ENCODE measurements around the gene TUB. TPM values are rescaled to one million over a fixed set of nuclear protein-coding genes. Genes with fewer than 3 reads are reported as not detected.
A peak's percentile ranks its signal among the peaks of the same experiment; 100 is the strongest.

The TUB gene
- total RNA-seq, 2 donors from 2014 or later = 2.9 to 8.6 TPM

DNA sequence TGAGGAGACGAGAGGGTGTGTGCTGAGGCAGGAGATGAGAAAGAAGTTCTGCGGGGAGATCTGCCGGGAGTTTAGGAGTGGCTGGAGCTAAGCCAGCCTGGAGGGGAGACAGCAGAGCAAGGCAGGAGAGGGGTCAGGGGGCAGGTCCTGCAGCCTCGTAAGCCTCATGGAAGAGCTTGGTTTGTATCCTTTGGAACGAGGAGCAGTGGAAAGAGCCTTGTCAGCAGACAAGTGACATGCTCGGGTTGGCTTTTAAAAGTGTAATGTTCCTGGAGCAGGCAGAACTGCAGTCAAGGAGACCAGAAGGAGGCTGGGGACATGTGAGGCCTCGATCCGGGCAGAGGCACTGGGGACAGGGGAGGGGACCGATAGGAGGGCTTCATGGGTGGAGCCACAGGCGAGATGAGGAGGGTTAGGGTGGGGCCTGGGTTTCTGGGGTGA lies 21.4 kb upstream of the TUB start:
- no peak for TF ChIP-seq CTCF (IDR thresholded peaks at IDR 0.05)
- no peak for TF ChIP-seq POLR2A (IDR thresholded peaks at IDR 0.05)
- Histone ChIP-seq H3K27me3 (no peaks in the 10 kb centered on the region), H3K9me3 (no peaks in the 10 kb centered on the region), H3K36me3 (replicated peaks in 1 of 2; ENCODE audit: insufficient read depth in 1 of 2, low read depth in 2 of 2) (no peaks in the 10 kb centered on the region), H3K4me3 (no peak overlapping the region), H3K27ac (no peak overlapping the region), H3K4me1 (no peaks in the 10 kb centered on the region)
- no peak for DNase-seq
- intact Hi-C loops (cut with DNase I) = no loop called here
- 40 to 58% methylated on average over 10 of the region's 10 CpGs for WGBS, 2 donors
- no peak for ATAC-seq

DNA sequence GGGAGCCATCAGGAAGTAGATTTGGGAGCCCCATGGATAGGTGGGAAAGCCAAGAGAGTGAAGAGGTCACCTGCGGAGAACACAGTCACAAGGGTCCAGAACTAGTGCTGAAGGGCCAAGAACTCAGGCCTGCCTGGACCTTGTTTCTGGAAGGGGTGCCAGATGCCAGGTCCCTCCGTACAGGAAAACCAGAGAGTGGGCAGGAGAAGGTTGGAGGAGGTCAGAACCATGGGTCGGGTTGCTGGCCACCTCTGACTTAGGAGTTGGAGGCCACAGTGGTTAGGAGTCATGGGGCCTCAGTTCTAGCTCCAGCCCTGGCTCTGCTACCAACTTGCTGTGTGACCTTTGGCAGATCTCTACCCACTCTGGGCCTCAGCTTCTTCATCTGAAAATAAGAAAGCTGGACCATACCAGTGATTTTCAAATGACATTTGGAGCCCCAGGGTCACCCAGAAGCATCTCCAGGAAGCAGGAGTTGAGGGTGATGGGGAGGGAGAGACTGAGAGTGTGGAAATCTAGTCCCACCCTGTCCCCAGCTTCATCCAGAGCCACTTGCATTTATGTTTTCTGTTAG lies 20.8 kb upstream of the TUB start:
- 72 to 77% methylated on average over 2 to 3 of the region's 3 CpGs for WGBS, 2 donors
- TF ChIP-seq POLR2A (IDR thresholded peaks at IDR 0.05) (no peak), CTCF (IDR thresholded peaks at IDR 0.05) (no peak)
- Histone ChIP-seq H3K27ac (no peak overlapping the region), H3K36me3 (replicated peaks in 1 of 2; ENCODE audit: insufficient read depth in 1 of 2, low read depth in 2 of 2) (no peaks in the 10 kb centered on the region), H3K4me3 (no peak overlapping the region), H3K4me1 (no peaks in the 10 kb centered on the region), H3K9me3 (no peaks in the 10 kb centered on the region), H3K27me3 (no peaks in the 10 kb centered on the region)
- ATAC-seq (no peak), DNase-seq (no peak)
- intact Hi-C loops (cut with DNase I) = no loop called here

DNA sequence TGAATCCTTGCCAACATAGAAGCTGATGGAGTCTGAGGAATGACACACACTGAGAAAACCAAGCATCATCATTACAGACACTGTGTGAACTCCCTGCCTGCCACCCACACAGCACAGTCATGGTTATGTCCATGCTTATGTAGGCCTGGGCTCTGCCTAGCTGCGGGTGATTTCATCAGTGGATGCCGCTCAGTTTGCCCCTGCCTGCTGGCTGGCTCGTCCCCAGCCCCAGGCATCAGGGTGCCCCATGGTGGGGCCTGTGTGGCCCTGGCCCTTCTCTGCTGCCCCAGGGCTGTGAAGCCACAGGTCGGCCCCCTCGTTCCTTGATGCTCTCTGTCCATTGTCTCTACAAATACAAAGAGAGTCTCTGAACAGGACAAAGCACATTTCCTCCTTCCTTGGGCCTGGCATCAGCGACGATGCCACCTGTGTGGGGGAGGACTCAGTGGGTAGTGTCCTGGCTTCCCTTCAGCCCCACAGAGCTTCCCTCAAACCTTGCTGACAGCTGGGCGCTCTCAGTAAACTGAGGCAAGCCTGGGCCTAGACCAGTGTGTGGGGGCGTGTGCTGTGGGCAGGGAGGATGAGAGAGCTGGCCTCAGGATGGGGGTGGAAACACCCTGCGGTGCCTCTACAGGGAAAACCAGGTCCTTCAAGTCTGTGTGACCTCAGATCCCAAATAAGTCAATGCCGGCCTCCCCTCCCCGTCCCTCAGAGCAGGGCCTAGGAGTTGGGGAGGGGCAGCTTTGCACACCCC lies 20.0 kb upstream of the TUB start:
- H3K4me1 ChIP-seq = no peaks in the 10 kb centered on the region
- no peaks in the 10 kb centered on the region for H3K9me3 ChIP-seq
- WGBS, 2 donors = 85% methylated on average over 12 of the region's 12 CpGs
- TF ChIP-seq POLR2A (IDR thresholded peaks at IDR 0.05) (no peak), CTCF (IDR thresholded peaks at IDR 0.05) (no peak)
- DNase-seq = peak in 1 of 4 donors; percentile 24
- H3K4me3 ChIP-seq = no peak overlapping the region
- peak; percentile 26 for ATAC-seq
- intact Hi-C loops (cut with DNase I) = no loop called here
- H3K27ac ChIP-seq = no peak overlapping the region
- H3K36me3 ChIP-seq (replicated peaks in 1 of 2; ENCODE audit: insufficient read depth in 1 of 2, low read depth in 2 of 2) = no peaks in the 10 kb centered on the region
- H3K27me3 ChIP-seq = no peaks in the 10 kb centered on the region

DNA sequence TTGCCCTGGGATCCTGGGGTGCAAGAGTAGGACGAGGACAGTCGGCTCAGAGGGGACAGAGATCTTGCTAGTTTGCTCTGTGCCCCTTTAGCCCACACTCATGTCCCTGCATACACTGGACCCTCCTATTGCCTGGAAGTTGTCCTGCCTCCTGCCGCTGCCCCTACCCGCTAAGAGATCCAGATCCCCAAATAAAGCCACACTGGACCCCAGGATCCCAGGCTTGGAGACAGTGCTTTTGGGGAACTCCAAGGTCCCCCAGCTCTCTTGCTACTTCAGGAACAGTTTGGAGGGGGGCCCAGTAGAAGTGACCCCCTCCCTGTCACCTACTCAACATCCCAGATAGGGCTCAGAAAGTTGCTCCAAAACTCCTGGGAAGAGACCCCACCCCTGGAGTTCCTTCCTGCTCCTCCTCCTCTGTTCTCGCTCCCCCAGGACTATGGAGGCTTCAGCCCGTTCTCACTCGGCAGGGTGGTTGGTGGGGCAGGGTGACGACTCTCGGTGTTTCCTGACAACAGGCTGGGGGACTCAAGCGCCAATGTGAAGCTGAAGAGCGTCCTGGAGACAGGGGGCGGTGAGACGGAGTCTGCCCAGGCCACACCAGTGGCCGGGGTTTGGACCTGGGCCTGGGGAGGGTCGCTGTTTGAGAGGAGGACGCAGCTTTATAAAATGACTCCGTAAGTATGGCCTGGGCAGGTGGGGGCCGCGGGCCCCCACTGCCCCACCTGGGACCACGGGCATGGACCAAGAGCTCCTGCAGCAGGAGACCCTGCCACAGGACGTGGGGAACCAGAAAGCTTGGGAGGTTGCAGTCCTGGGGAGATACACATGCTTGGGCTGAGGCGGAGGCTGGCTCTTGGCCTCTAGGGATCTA lies 19.2 kb upstream of the TUB start:
- TF ChIP-seq CTCF (IDR thresholded peaks at IDR 0.05) = no peak
- TF ChIP-seq POLR2A (IDR thresholded peaks at IDR 0.05) = no peak
- 83 to 87% methylated on average over 20 to 22 of the region's 22 CpGs for WGBS, 2 donors
- Histone ChIP-seq H3K4me3 (no peak overlapping the region), H3K9me3 (no peaks in the 10 kb centered on the region), H3K4me1 (no peaks in the 10 kb centered on the region), H3K27ac (no peak overlapping the region), H3K36me3 (replicated peaks in 1 of 2; ENCODE audit: insufficient read depth in 1 of 2, low read depth in 2 of 2) (no peaks in the 10 kb centered on the region), H3K27me3 (no peaks in the 10 kb centered on the region)
- DNase-seq = no peak
- ATAC-seq = no peak
- intact Hi-C loops (cut with DNase I) = no loop called here

All from body of pancreas (tissue), 4 donors.